GM19240 (cell line): Measurements from ENCODE around the gene EML2.
"Not testable (repeated sequence)": the region's sequence is repeated elsewhere in the genome, so short reads cannot be mapped to it uniquely, and the experiment has no call there.

Experiments used
- DNase-seq: peaks from one replicate; pipeline ENCODE4 v3.0.0; 2011; ENCODE audit warnings: low spot score; ENCODE audit not compliant: insufficient read length

EML2 gene

GRCh38 chr19:45616704-45617017 is 22.5 kb downstream of the EML2 start:
- no peak for DNase-seq

GRCh38 chr19:45615795-45616703 is 23.1 kb downstream of the EML2 start:
- DNase-seq = peak; percentile 77

GRCh38 chr19:45615056-45615455 is 24.1 kb downstream of the EML2 start:
- not testable (repeated sequence) for DNase-seq

GRCh38 chr19:45613926-45614725 is 25.1 kb downstream of the EML2 start:
- DNase-seq = peak; percentile 57

- DNase-seq = no peak
These were observed 30.2 kb downstream of the EML2 start for GRCh38 chr19:45608948-45609347.

GRCh38 chr19:45607071-45608029 is 31.8 kb downstream of the EML2 start:
- DNase-seq = no peak

GRCh38 chr19:45601524-45602374 is 37.4 kb downstream of the EML2 start, which contains the start of gene GPR4:
Gene GPR4, minus strand, starts transcription at chr19:45602212. Its CDS starts 10,346 bp downstream, at chr19:45591866.
- DNase-seq = no peak

GRCh38 chr19:45601115-45601514 is 38.1 kb downstream of the EML2 start:
- no peak for DNase-seq

GRCh38 chr19:45600340-45600885 is 38.8 kb downstream of the EML2 start:
- DNase-seq = no peak

GRCh38 chr19:45599286-45599685 is 39.9 kb downstream of the EML2 start:
- DNase-seq = no peak

GRCh38 chr19:45598267-45599001 is 40.8 kb downstream of the EML2 start:
- no peak for DNase-seq

GRCh38 chr19:45597425-45598111 is 41.6 kb downstream of the EML2 start:
- DNase-seq = no peak

- DNase-seq = no peak
These were observed 43.4 kb downstream of the EML2 start for GRCh38 chr19:45595814-45596213.

GRCh38 chr19:45593520-45593919 is 45.7 kb downstream of the EML2 start:
- no peak for DNase-seq

- DNase-seq = no peak
These were observed 46.8 kb downstream of the EML2 start for GRCh38 chr19:45592366-45592765.

- DNase-seq = no peak
These were observed 47.6 kb downstream of the EML2 start for GRCh38 chr19:45591638-45592005.

- DNase-seq = no peak
These were observed 48.1 kb downstream of the EML2 start for GRCh38 chr19:45591004-45591637.

- no peak for DNase-seq
These were observed 48.7 kb downstream of the EML2 start for GRCh38 chr19:45590300-45591003.
